ENCODE results near the gene TECTA.
"Not testable (repeated sequence)": the region's sequence is repeated elsewhere in the genome, so short reads cannot be mapped to it uniquely, and the experiment has no call there.

The TECTA gene

GRCh38 chr11:121237686-121238658, 136.9 kb downstream of the TECTA start:
- DNase-seq (ENCODE audit: low spot score) = no peak
- in situ Hi-C loops (cut with MboI; ENCODE audit: low pct_unique_long_range_greater_than_20kb, low sequenced_read_pairs, unreplicated experiment) = no loop called here
- TF ChIP-seq, protein P1, sequence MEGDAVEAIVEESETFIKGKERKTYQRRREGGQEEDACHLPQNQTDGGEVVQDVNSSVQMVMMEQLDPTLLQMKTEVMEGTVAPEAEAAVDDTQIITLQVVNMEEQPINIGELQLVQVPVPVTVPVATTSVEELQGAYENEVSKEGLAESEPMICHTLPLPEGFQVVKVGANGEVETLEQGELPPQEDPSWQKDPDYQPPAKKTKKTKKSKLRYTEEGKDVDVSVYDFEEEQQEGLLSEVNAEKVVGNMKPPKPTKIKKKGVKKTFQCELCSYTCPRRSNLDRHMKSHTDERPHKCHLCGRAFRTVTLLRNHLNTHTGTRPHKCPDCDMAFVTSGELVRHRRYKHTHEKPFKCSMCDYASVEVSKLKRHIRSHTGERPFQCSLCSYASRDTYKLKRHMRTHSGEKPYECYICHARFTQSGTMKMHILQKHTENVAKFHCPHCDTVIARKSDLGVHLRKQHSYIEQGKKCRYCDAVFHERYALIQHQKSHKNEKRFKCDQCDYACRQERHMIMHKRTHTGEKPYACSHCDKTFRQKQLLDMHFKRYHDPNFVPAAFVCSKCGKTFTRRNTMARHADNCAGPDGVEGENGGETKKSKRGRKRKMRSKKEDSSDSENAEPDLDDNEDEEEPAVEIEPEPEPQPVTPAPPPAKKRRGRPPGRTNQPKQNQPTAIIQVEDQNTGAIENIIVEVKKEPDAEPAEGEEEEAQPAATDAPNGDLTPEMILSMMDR (IDR thresholded peaks at IDR 0.05; ENCODE audit: extremely low read depth, insufficient read depth, missing control alignments) = no peak

DNA sequence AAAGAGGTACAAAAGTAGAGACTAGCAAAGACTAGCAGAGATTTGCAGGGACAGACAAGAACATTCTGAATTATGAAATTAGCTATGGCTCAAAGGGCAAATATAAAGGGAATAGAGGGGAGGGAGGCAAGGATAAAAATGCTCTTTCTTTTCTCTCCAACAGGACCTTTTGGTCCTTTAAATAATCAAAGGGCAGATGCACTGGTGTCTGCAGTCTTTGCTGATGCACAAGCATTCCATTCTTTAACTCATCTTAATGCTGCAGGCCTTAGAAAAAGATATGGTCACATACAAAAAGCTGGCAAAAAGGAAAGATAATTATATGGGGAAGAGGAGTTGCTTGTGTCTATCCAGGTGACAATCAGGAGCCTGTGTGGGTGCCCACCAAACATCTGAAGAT, 137.9 kb downstream of the TECTA start:
- in situ Hi-C loops (cut with MboI; ENCODE audit: low pct_unique_long_range_greater_than_20kb, low sequenced_read_pairs, unreplicated experiment) = no loop called here
- TF ChIP-seq, protein P1 (IDR thresholded peaks at IDR 0.05; ENCODE audit: extremely low read depth, insufficient read depth, missing control alignments) = no peak
- DNase-seq (ENCODE audit: low spot score) = no peak

DNA sequence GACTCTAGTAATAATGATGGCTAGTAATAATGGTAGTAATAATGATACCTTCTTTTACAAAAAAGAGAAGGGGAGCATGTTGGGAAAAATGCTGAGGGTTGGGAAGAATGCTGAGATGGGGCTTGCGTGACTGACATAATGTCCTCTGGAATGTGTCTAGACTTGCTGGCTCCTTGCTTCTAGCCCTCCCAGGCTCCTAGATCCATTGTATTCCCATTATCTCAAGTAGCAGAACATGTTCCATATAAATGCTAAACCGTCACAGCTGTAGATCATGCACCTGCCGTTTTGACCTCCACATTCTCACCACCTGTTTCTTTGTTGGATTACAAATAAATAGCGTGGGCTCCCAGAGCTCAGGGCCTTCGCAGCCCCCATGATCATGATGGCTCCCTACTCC, 139.0 kb downstream of the TECTA start:
- DNase-seq (ENCODE audit: low spot score); in situ Hi-C loops (cut with MboI; ENCODE audit: low pct_unique_long_range_greater_than_20kb, low sequenced_read_pairs, unreplicated experiment): not testable (repeated sequence)

DNA sequence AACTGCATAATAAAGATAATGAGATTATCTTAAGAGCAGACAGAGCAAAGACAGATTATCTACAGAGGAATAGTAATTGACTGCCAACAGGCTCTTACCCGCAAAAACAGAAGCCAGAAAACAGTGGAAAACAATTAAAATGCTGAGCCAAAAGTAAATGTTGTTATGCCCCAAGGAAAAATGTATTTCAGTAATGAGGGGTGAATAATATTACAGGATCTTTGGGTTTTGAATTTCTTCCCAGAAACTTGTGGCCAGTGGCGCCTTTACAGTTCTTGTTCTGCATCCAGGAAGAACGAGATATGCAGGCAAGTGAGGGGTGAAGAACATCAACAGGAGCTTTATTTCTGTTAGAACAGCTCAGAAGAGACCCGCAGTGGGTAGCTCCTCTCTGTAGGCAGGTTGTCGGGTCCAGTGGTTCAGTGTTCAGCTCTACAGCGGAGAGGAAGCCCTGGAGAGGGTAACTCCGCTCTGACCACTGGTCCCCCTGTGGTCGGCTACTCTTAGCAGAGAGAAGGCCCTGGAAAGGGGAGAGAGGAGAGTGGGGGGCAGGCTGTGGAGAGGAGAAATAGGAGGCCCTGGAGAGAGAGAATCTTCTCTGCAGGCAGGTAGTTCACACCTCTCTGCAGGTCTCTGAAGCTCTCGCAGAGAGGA, 139.7 kb downstream of the TECTA start:
- DNase-seq (ENCODE audit: low spot score) = no peak
- TF ChIP-seq, protein P1 (IDR thresholded peaks at IDR 0.05; ENCODE audit: extremely low read depth, insufficient read depth, missing control alignments) = no peak

More for the DNA sequence above, 139.7 kb downstream of the TECTA start:
- in situ Hi-C loops (cut with MboI; ENCODE audit: low pct_unique_long_range_greater_than_20kb, low sequenced_read_pairs, unreplicated experiment) = no loop called here

Measured in GM13977 (cell line).